Upper lobe of left lung (tissue), 4 donors: ENCODE results near the gene MAP3K3.

Experiments used
- CTCF ChIP-seq, 6 experiments: fragments of 450-650 bp in 4 of 6; fragments of 200-600 bp in 2 of 6; sonication (generic) in 2 of 6; IDR thresholded peaks; one replicate each; pipeline ENCODE4 v1.5.1; 2016 to 2019; ENCODE audit warnings: antibody characterized with exemption in 6 of 6
- POLR2A ChIP-seq, 4 donors: fragments of 450-650 bp; IDR thresholded peaks; one replicate each; pipeline ENCODE4 v1.5.1; 2016 to 2017; ENCODE audit warnings: antibody characterized with exemption in 4 of 4, mild to moderate bottlenecking in 2 of 4
- POLR2AphosphoS5 ChIP-seq, 2 donors: sonication (generic); formaldehyde crosslinking; IDR thresholded peaks; one replicate each; pipeline ENCODE4 v1.5.1; 2017; ENCODE audit warnings: antibody characterized with exemption in 2 of 2

DNA sequence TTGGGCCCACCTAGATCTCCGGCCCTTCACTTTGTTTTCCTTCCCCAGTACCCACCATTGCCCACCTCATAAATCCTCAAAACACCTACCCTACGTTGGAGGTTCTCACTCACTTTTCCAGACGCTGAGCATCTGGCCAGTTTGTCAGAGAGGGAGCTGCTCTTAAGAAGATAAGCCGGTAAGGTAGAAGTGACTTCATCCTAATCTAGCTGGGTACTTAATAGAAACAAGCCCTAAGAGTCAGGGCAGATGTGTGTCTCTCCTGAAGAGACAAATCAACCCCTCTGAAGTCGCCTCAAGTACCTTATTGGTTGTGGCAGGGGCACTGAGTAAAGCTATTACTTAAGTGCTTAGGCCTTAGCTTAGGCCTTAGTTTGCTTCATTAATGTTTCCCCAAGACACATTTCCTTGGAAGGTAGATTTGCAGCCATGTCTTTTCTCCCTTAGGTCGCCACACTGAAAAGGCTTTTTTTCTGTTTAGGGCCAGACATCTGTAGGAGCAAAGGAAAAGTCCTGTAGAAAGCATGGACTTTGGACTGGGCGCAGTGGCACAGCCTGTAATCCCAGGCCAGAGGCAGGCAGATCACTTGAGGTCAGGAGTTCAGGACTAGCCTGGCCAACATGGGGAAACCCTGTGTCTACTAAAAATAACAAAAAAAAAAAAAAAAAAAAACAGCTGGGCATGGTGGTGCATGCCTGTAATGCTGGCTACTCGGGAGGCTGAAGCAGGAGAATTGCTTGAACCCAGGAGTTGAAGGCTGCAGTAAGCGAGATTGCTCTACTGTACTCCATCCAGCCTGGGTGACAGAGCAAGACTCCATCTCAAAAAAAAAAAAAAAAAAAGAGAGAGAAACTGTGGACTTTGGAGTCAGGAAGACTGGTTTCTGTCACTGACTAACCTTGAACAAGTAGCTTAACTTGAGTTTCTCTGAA is 20.5 kb upstream of the MAP3K3 start:
- TF ChIP-seq POLR2A (IDR thresholded peaks at IDR 0.05) = no peak
- TF ChIP-seq CTCF (IDR thresholded peaks at IDR 0.05) = no peak
- TF ChIP-seq POLR2AphosphoS5 (IDR thresholded peaks at IDR 0.05) = no peak
